OCI-LY7 (cell line): ENCODE measurements around the gene ELL3.

ENCODE experiments used
- CTCF ChIP-seq: fragments of 200-600 bp; sonication (generic); conservative IDR thresholded peaks from 2 replicates; pipeline ENCODE4 v1.5.1; 2014; ENCODE audit warnings: mild to moderate bottlenecking, antibody characterized with exemption, low read length, moderate library complexity, mixed read lengths
- EZH2phosphoT487 ChIP-seq: fragments of 200-600 bp; sonication (generic); IDR thresholded peaks from 2 replicates; pipeline ENCODE4 v1.6.1; 2018; ENCODE audit warnings: low read depth, borderline replicate concordance, mild to moderate bottlenecking, mixed run types, antibody characterized with exemption, low read length, moderate library complexity, mixed read lengths

GRCh38 chr15:43799945-43800285 is 23.1 kb upstream of the ELL3 start, which contains the start of gene SERINC4:
- TF ChIP-seq CTCF (no peak), EZH2phosphoT487 (no peak)
